SH-SY5Y (cell line): ENCODE measurements around the gene RERE.

Experiments used
- GATA2 ChIP-seq: IDR thresholded peaks from 2 replicates; pipeline ENCODE4 v1.6.1; 2011; ENCODE audit warnings: mild to moderate bottlenecking, low read depth, low read length
- GATA3 ChIP-seq: IDR thresholded peaks from 2 replicates; pipeline ENCODE4 v1.6.1; 2011; ENCODE audit warnings: low read depth, mild to moderate bottlenecking, low read length, moderate library complexity

DNA sequence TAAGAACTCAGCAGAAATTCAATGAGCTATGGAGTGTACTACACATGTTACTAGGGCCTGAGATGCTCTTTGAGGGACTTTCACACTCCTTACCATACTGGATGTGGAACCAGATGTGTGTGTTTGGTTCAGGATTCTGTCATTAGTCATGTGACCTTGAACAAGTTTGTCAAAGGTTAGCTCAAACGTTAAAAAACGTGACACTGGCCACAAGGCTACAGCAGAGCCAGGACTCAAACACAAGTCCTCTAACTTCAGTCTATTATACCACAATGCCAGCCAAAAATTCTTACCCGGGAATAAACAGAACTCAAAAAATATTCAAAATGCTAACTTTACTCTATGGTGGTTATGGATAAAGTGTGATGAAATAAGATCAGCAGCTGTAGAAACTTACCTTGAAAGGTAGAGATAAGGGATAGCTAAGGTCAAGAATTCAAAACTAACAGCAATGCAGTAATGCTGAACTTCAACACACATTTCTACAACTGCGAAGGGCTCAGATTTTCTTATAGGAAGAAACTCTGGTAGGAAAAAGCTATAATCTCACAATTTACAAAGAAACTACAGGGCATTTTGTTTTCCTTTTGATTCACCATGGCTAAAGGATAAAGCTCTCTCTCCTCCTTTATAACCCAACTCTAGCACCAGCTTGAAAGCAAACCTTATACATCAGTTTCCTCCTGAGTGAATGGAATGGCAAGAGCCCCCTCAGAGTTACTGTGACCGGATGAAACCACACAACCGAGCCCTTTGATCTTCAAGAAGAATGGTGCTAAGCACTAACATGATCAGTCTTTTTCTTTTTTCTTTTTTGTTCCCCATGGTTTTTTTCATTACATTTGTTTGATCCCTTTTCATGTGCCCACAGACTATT is 265.6 kb downstream of the RERE start:
- TF ChIP-seq GATA3 (no peak), GATA2 (no peak)
